Natural killer cell (primary cell): ENCODE results near the gene PCNX1. TPM values are rescaled to one million over a fixed set of nuclear protein-coding genes. Genes with fewer than 3 reads are reported as not detected.
"Not testable (repeated sequence)": the region's sequence is repeated elsewhere in the genome, so short reads cannot be mapped to it uniquely, and the experiment has no call there.

Experiments
- ATAC-seq, 3 donors: fragments of 150-1000 bp in 2 of 3; fragments of 200-7000 bp in 1 of 3; cut with Tn5 transposase; 1 replicate in 1 of 3; 2 replicates in 2 of 3; pipeline ENCODE4 v1.10.0; 2021; ENCODE audit warnings: mild to moderate bottlenecking in 2 of 3, moderate library complexity in 2 of 3
- DNase-seq, 2 donors: peaks; one replicate each; pipeline versions ENCODE4 v3.0.0 to v3.0.0-alpha.2; 2013 to 2021; ENCODE audit warnings: mixed read lengths in 1 of 2
- H3K27ac ChIP-seq: one replicate; pipeline ENCODE4 v1.5.1; 2013; ENCODE audit warnings: mild to moderate bottlenecking, low read length
- H3K27me3 ChIP-seq: one replicate; pipeline ENCODE4 v1.6.1; 2013; ENCODE audit warnings: low read length; ENCODE audit not compliant: control insufficient read depth, insufficient read depth
- H3K36me3 ChIP-seq: one replicate; pipeline ENCODE4 v1.6.1; 2013; ENCODE audit warnings: low read length; ENCODE audit not compliant: control insufficient read depth, insufficient read depth
- H3K4me1 ChIP-seq: one replicate; pipeline ENCODE4 v1.6.1; 2013; ENCODE audit warnings: low read length; ENCODE audit not compliant: control insufficient read depth, insufficient read depth
- H3K4me3 ChIP-seq: one replicate; pipeline ENCODE4 v1.5.1; 2013; ENCODE audit warnings: low read length
- H3K9me3 ChIP-seq: one replicate; pipeline ENCODE4 v1.6.1; 2013; ENCODE audit warnings: low read length; ENCODE audit not compliant: control insufficient read depth, insufficient read depth
- H3K27ac Mint-ChIP-seq, 2 donors: one replicate each; pipeline ENCODE4 v1.8.0; 2022; ENCODE audit warnings: mild to moderate bottlenecking in 2 of 2, mixed read lengths in 2 of 2, moderate library complexity in 1 of 2
- H3K27me3 Mint-ChIP-seq, 2 donors: one replicate each; pipeline ENCODE4 v1.8.0; 2022; ENCODE audit warnings: low read depth in 2 of 2, mixed read lengths in 2 of 2
- H3K36me3 Mint-ChIP-seq: one replicate; pipeline ENCODE4 v1.8.0; 2022; ENCODE audit warnings: mixed read lengths
- H3K4me1 Mint-ChIP-seq, 2 donors: one replicate each; pipeline ENCODE4 v1.8.0; 2022; ENCODE audit warnings: mixed read lengths in 2 of 2
- H3K4me3 Mint-ChIP-seq: one replicate; pipeline ENCODE4 v1.8.0; 2022; ENCODE audit warnings: mild to moderate bottlenecking, moderate library complexity, mixed read lengths
- H3K9me3 Mint-ChIP-seq, 2 donors: one replicate each; pipeline ENCODE4 v1.8.0; 2022; ENCODE audit warnings: mixed read lengths in 2 of 2
- WGBS: methylation state at CpG from one replicate; pipeline ENCODE4 v1.1.7; 2013; ENCODE audit warnings: missing lambda C conversion rate; ENCODE audit not compliant: insufficient coverage; 5-methylcytosine and 5-hydroxymethylcytosine counted together
- intact Hi-C: fragments of 100-400 bp; cut with micrococcal nuclease; formaldehyde crosslinking; loops from one replicate; pipeline ENCODE4 v1.14.2; 2022
- total RNA-seq, 4 donors: library from RNA; stranded (reverse); fragments of 120-200 nt in 1 of 4; gene quantifications; one replicate each; pipeline versions ENCODE4 v1.2.3 to v1.2.4, GENCODE V29; 2013 to 2022
- TF ChIP-seq, protein P1 (sequence below): fragments of 200-600 bp; IDR thresholded peaks from one replicate; pipeline ENCODE4 v1.8.0; 2022; ENCODE audit warnings: antibody characterized with exemption

Gene PCNX1
- total RNA-seq, 3 donors from 2014 or later (not counting 1 experiment from before 2014, with no cell fraction given): 79.8 to 124 (median 119) TPM

DNA sequence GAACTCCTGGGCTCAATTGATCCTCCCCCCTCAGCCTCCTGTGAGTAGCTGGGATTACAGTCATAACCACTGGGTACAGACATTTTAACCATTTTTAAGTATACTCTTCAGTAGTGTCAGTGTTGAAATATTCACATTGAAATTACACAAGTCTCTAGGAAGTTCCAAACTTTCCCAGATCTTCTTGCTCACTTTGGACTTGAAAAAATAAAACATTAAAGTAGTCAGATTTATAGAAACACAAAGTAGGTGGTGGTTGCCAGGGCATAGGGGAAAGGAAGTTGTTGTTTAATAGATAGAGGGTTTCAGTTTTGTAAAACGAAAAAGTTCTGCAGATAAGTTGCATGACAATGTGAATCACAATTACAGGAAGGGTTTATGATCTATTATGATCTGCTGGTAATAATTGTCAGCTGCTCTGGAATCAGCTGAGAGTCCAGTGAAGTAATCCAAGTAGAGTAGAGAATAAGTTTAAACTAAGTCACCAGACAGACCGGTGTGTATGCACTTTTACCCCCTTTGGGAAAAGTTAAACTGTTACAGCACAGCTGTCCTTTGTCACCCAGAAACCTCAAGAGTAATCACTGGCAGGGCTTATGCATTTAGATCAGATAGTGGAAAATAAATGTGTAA, 27.4 kb downstream of the PCNX1 start:
- Histone ChIP-seq H3K27me3 (no peaks in the 10 kb centered on the region), H3K4me1 (peaks cover 6% of the 10 kb centered on the region), H3K27ac (peak overlapping the region; percentile 69), H3K36me3 (no peaks in the 10 kb centered on the region), H3K4me3 (no peak overlapping the region), H3K9me3 (no peaks in the 10 kb centered on the region)
- Mint-ChIP-seq H3K9me3 (no peaks in the 10 kb centered on the region), H3K27ac (peak overlapping the region; percentile 88 to 92), H3K4me3 (peak overlapping the region; percentile 81), H3K4me1 (peaks cover 52 to 72% of the 10 kb centered on the region in 2 donors), H3K27me3 (no peaks in the 10 kb centered on the region), H3K36me3 (no peaks in the 10 kb centered on the region)
- intact Hi-C loops: loop anchor here (1.0 kb wide), 1 partner anchor 8 kb away; no protein-coding TSS in a partner anchor
- DNase-seq (peak in 1 of 2 donors; percentile 36), ATAC-seq (peak; percentile 68 to 78 (median 77))
- WGBS: 0% methylated on average over 2 of the region's 2 CpGs
- TF ChIP-seq, protein P1, sequence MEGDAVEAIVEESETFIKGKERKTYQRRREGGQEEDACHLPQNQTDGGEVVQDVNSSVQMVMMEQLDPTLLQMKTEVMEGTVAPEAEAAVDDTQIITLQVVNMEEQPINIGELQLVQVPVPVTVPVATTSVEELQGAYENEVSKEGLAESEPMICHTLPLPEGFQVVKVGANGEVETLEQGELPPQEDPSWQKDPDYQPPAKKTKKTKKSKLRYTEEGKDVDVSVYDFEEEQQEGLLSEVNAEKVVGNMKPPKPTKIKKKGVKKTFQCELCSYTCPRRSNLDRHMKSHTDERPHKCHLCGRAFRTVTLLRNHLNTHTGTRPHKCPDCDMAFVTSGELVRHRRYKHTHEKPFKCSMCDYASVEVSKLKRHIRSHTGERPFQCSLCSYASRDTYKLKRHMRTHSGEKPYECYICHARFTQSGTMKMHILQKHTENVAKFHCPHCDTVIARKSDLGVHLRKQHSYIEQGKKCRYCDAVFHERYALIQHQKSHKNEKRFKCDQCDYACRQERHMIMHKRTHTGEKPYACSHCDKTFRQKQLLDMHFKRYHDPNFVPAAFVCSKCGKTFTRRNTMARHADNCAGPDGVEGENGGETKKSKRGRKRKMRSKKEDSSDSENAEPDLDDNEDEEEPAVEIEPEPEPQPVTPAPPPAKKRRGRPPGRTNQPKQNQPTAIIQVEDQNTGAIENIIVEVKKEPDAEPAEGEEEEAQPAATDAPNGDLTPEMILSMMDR: no peak

GRCh38 chr14:70935135-70935534, 27.9 kb downstream of the PCNX1 start:
- peak overlapping the region; percentile 81 for H3K4me3 Mint-ChIP-seq
- no peaks in the 10 kb centered on the region for H3K27me3 Mint-ChIP-seq
- H3K27ac ChIP-seq: peak overlapping the region; percentile 69
- ATAC-seq (peak in 2 of 3 donors; percentile 17 to 24), DNase-seq (no peak)
- H3K4me1 ChIP-seq: peaks cover 6% of the 10 kb centered on the region
- peaks cover 57 to 72% of the 10 kb centered on the region in 2 donors for H3K4me1 Mint-ChIP-seq
- H3K36me3 ChIP-seq: no peaks in the 10 kb centered on the region
- TF ChIP-seq, protein P1: no peak
- peak overlapping the region; percentile 88 to 92 for H3K27ac Mint-ChIP-seq
- no peaks in the 10 kb centered on the region for H3K27me3 ChIP-seq
- no peaks in the 10 kb centered on the region for H3K9me3 Mint-ChIP-seq
- H3K9me3 ChIP-seq: no peaks in the 10 kb centered on the region
- intact Hi-C loops: no loop called here
- no peaks in the 10 kb centered on the region for H3K36me3 Mint-ChIP-seq
- H3K4me3 ChIP-seq: no peak overlapping the region
- WGBS: 35% methylated on average over 2 of the region's 3 CpGs

- not testable (repeated sequence) for H3K27me3 ChIP-seq, H3K4me3 ChIP-seq, H3K4me3 Mint-ChIP-seq, DNase-seq, H3K27ac ChIP-seq, H3K9me3 Mint-ChIP-seq, H3K27me3 Mint-ChIP-seq, ATAC-seq, H3K36me3 ChIP-seq
- Mint-ChIP-seq H3K36me3 (peaks cover 16% of the 10 kb centered on the region), H3K27ac (peak overlapping the region; percentile 45 to 81), H3K4me1 (peaks cover 80 to 83% of the 10 kb centered on the region in 2 donors)
- Histone ChIP-seq H3K4me1 (peaks cover 24% of the 10 kb centered on the region), H3K9me3 (peaks cover 15% of the 10 kb centered on the region)
- 100% methylated on average over 1 of the region's 4 CpGs for WGBS
- intact Hi-C loops: loop anchor here (5.0 kb wide), 1 partner anchor 32 kb away; the partner anchor contains the start of gene PCNX1
Observed at GRCh38 chr14:70939693-70940092, 32.4 kb downstream of the PCNX1 start.

DNA sequence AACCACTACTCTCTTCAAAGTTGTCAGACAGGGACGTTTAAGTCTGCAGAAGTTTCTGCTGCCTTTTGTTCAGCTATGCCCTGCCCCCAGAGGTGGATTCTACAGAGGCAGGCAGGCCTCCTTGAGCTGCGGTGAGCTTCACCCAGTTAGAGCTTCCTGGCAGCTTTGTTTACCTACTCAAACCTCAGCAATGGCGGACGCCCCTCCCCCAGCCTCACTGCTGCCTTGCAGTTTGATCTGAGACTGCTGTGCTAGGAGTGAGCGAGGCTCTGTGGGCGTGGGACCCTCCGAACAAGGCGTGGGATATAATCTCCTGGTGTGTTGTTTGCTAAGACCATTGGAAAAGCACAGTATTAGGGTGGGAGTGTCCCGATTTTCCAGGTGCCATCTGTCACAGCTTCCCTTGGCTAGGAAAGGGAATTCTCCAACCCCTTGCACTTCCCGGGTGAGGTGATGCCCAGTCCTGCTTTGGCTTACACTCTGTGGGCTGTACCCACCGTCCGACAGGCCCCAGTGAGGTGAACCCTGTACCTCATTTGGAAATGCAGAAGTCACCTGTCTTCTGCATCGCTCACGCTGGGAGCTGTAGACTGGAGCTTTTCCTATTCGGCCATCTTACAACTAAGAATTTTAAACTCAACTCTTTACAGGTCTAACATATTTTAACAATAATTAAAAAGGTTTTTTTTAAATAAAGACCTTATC, 34.5 kb downstream of the PCNX1 start:
- H3K4me3 ChIP-seq, H3K9me3 Mint-ChIP-seq, ATAC-seq, H3K27me3 ChIP-seq, H3K36me3 ChIP-seq, H3K27me3 Mint-ChIP-seq: not testable (repeated sequence)
- H3K27ac ChIP-seq: peak overlapping the region; percentile 52
- 75% methylated on average over 14 of the region's 15 CpGs for WGBS
- Mint-ChIP-seq H3K36me3 (peaks cover 21% of the 10 kb centered on the region), H3K27ac (peak overlapping the region; percentile 81 to 82), H3K4me3 (peak overlapping the region; percentile 70), H3K4me1 (peaks cover 64 to 71% of the 10 kb centered on the region in 2 donors)
- DNase-seq: peak; percentile 39 to 76
- H3K9me3 ChIP-seq: peaks cover 18% of the 10 kb centered on the region
- intact Hi-C loops: loop anchor here (5.0 kb wide), 1 partner anchor 34 kb away; the partner anchor contains the start of gene PCNX1
- peaks cover 20% of the 10 kb centered on the region for H3K4me1 ChIP-seq
